HG02571 (cell line): ENCODE data around the gene FGD2.
A peak's percentile ranks its signal among the peaks of the same experiment; 100 is the strongest.

Source experiments
- ATAC-seq: cut with Tn5 transposase; IDR thresholded peaks from one replicate; pipeline ENCODE4 v1.9.1; 2021; ENCODE audit warnings: mild to moderate bottlenecking, moderate library complexity; ENCODE audit not compliant: unreplicated experiment

The FGD2 gene

GRCh38 chr6:37005061-37005810, at the start of gene FGD2:
Gene FGD2, plus strand, starts transcription at chr6:37005655. Its CDS starts 163 bp downstream, at chr6:37005818.
- ATAC-seq = peak; percentile 58

- ATAC-seq = no peak
Observed at GRCh38 chr6:36955671-36956445, 49.6 kb upstream of the FGD2 start.

- ATAC-seq = no peak
Observed at GRCh38 chr6:36956446-36956820, 49.0 kb upstream of the FGD2 start.

GRCh38 chr6:36957773-36958271, 47.6 kb upstream of the FGD2 start:
- no peak for ATAC-seq

GRCh38 chr6:36958775-36959554, 46.5 kb upstream of the FGD2 start:
- ATAC-seq = no peak

- ATAC-seq = no peak
Observed at GRCh38 chr6:36959555-36960250, 45.8 kb upstream of the FGD2 start.

GRCh38 chr6:36961441-36962435, 43.7 kb upstream of the FGD2 start:
- ATAC-seq = no peak

- no peak for ATAC-seq
Observed at GRCh38 chr6:36962874-36963273, 42.6 kb upstream of the FGD2 start.

GRCh38 chr6:36963451-36964290, 41.8 kb upstream of the FGD2 start:
- no peak for ATAC-seq

- no peak for ATAC-seq
Observed at GRCh38 chr6:36964349-36964748, 41.1 kb upstream of the FGD2 start.

GRCh38 chr6:36964908-36965307, 40.5 kb upstream of the FGD2 start:
- ATAC-seq = no peak

GRCh38 chr6:36967301-36967700, 38.2 kb upstream of the FGD2 start:
- no peak for ATAC-seq

- no peak for ATAC-seq
Observed at GRCh38 chr6:36967757-36968156, 37.7 kb upstream of the FGD2 start.

GRCh38 chr6:36968266-36968977, 37.0 kb upstream of the FGD2 start:
- no peak for ATAC-seq

- ATAC-seq = no peak
Observed at GRCh38 chr6:36969240-36969691, 36.2 kb upstream of the FGD2 start.

GRCh38 chr6:36969988-36970891, 35.2 kb upstream of the FGD2 start:
- ATAC-seq = no peak
